Measurements from ENCODE around the gene TEC.

GRCh38 chr4:48085821-48086589 is 183.6 kb downstream of the TEC start:
- TF ChIP-seq GATA2 (IDR thresholded peaks at IDR 0.05; ENCODE audit: low read depth, low read length) (no peak), GATA3 (IDR thresholded peaks at IDR 0.05; ENCODE audit: low read depth, low read length) (no peak)

All from SH-SY5Y (cell line).